GM21576 (cell line): ENCODE measurements around the gene KLK6.
"Not testable (repeated sequence)": the region's sequence is repeated elsewhere in the genome, so short reads cannot be mapped to it uniquely, and the experiment has no call there.

Experiments
- ATAC-seq: cut with Tn5 transposase; IDR thresholded peaks from one replicate; pipeline ENCODE4 v1.9.1; 2021; ENCODE audit warnings: mild to moderate bottlenecking, moderate library complexity; ENCODE audit not compliant: unreplicated experiment

Gene KLK6

DNA sequence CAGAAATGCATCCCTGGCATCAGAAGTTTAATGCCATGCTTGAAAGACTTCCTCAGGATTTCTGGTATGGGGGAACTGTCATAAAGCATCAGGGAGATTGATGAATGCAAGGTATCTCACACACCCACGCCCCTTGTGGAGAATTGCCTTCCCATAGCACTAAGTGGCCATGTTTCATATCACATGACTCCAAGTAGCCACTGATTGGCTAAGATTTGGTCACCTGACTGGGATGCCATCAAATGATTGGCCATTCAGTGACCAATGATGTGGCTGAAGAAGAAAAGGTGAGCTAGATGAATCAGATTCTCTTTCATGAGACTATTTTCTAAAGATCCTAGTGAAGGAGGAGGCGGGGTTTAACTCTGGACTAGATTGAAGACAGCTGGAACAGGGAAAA lies 24.7 kb upstream of the KLK6 start:
- no peak for ATAC-seq

DNA sequence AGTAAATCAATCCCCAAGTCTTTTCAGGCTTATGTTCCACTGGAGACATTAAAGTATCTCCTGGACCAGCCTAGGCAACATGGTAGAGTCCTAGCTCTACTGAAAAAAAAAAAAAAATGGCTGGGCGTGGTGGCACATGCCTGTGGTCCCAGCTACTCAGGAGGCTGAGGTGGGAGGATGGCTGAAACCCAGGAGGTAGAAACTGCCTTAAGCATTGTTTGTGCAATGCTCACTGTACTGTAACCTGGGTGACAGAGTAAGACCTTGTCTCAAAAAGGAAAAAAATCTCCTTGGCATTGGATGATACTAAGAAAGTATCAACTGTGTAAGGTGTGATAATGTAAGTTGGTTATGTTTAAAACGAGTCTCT lies 23.3 kb upstream of the KLK6 start:
- ATAC-seq: no peak

DNA sequence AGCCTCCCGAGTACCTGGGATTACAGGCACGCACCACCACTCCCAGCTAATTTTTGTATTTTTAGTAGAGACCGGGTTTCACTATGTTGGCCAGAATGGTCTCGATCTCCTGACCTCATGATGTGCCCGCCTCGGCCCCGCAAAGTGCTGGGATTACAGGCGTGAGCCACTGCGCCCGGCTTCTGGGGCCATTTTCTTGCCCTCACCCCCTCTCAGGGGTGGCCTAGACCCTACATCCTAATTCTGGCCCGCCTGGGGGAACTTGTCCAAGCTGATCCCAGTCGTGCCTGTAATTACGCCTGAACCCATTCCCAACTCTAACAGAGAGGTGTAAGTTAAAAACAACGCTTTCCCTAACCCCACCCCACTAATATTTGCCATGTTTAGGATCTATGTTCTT lies 15.0 kb upstream of the KLK6 start:
- not testable (repeated sequence) for ATAC-seq

DNA sequence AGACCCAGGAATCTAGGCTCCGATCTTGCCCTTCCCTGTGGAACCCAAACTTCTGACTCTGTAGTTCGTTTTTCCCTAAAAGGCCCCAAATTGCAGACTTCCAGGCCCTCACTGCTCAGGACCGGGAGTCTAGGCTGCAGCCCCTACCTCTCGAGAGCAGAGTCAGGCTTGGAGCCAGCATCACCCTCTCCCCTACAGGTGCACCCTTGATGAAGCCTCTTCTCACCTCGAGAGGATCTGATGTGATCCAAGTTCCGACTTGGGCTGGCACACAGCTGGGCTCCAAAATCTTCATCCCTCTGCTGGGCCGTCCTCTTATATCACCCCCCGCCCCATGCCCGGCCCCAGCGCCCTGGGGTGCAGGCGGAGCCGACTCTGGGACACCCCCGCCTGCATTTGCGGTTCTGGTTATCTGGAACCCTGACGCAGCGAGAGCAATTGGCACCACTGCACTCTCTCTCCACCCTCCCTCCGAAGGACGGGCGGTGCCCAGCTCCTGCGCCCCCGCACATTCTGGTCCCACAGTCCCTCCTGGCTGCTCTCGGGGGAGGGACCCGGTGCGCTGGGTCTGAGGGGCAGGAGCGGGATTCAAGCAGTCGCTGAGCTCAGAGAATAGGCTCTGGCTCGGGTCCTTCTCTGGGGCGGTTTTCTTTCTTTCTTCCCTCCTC lies 14.4 kb upstream of the KLK6 start, which contains the start of gene KLK7:
Gene KLK7, minus strand, starts transcription at position 293 of the 668 bp plus-strand sequence. CDS start 1,518 bp downstream, outside the sequence.
- no peak for ATAC-seq

DNA sequence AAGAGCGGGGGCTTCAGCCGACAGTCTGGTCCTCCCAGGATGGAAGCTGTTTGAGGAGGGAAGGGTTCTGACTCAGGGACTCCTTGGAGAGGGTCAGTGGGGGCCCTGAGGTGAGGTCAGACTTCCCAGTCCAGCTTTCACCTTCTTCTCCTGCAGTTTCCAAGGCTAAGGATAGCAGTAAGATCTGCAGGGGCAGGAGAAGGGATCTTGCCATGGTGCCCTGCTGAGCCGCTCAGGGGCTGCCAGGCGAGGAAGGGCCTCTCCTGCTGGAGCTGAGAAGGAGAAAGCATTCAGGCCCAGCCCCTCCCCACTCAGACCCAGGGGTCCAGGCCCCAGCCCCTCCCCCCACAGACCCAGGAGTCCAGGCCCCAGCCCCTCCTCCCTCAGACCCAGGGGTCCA lies 12.8 kb upstream of the KLK6 start:
- no peak for ATAC-seq

DNA sequence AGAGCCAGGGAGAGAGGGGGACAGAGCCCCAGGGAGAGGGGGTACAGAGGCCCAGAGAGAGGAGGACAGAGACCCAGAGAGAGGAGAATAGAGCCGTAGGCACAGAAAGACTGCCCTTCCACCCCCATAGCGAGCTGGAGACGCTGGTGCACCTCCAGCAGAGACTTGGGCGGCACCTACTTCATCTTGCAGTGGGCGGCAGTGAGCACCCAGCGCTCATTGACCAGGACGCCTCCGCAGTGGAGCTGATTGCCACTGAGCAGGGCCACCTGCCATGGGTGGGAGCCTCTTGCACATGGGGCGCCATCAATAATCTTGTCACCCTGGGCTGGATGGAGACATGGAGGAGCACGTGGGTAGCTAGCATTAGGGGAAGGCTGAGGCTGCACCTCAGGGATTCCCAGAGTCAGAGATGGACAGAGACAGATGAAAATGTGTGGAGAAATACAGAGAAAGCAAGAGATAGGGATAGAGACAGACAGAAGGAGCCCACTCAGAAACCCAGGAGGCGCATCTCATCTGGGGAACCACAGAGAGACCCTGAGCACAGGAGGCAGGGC lies 12.3 kb upstream of the KLK6 start:
- ATAC-seq: no peak

DNA sequence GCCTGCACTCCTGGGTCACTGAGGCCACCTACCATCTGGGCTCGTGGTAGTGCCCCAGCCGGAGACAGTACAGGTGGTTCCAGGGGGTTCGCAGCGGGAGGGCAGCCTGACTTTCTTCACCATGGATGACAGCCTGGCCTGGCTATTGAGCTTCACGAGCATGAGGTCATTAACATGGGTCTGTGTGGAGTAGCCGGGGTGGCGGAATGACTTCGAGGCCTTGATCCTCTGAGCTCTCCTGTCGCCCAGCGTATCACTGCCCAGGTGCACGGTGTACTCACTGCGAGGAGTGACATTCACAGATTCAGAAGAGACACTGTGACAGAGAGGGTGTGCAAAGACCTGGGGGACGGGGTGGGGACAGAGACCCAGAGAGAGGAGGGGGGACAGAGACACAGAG lies 10.8 kb upstream of the KLK6 start:
- no peak for ATAC-seq

DNA sequence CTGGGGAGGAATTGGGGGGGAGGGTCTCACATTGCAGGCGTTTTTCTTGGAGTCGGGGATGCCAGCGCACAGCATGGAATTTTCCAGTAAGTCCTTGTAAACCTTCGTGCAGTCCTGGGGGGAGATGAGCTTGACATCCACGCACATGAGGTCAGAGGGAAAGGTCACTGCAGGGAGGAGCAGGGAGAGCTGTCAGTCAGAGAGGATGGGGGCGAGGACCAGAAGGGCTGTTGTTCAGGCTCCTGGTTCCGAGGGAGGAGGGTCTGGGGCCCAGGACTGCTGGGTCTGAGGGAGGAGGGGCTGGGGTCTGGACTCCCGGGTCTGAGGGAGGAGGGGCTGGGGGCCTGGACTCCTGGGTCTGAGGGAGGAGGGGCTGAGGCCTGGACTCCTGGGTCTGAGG lies 10.4 kb upstream of the KLK6 start:
- no peak for ATAC-seq

DNA sequence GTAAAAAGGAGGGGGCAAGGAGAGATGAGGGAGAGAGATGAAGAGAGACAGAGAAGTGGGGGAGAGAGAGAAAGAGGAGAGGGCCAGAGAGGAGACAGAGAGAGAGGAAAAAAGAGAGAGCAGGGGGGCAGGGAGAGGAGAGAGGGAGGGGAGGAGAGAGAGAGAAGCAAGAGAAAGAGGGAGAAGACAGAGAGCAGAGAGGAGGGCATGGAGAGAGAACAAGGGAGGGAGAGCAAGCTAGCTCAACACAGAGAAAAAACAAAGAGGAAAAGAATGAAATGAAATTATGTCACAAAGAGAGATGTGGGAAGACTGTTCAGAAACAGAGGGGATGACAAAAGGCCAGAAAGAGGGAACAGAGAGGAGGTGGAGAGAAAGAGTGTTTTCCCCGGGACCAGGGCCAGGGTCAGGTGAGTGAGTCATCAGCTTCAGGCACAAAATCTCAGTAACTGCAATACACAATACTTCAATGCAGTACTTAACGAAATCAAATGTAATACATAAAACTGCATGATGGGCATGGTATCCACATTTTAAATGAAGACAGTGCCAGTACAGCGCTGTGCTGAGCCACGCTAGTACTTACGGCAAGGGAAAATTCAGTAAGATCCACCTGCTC lies 9.5 kb upstream of the KLK6 start:
- no peak for ATAC-seq

DNA sequence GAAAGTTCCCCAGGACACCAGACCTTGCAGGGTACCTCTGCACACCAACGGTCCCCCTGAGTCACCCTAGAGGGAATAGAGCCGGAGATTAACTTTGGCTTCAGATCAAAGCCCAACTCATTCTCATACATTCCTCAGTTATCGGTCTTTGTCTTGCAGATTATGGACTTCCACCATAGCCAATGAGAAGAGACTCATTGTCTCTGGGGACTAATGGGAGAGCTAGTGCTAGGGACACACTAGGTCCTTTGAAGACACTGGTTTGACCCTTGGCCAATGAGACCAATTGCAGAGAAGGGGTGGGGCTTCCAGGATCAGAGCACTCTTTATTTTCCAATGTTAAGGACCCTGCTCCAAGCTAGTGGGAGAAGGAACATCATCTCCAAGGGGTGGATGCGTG lies 8.2 kb upstream of the KLK6 start:
- no peak for ATAC-seq

DNA sequence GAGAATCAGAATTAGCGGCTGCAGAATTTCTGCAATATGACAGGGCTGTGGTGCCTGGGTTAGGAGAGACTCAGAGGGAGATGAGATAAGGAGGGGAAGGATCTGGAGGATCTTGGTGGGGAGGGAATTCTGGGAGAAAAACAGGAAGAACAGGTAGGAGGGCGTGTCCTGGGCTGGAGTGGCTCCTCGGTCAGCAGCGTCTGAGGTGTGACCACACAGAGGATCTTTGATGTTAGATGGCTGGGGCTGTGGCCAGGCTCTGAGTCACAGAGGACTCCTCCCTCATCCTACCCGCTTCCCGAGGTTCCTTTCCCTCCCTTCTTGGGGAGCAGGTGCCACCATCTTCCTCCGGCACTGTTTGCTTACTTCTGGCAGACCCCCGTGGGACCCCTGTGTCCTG lies 6.4 kb upstream of the KLK6 start:
- ATAC-seq: no peak

DNA sequence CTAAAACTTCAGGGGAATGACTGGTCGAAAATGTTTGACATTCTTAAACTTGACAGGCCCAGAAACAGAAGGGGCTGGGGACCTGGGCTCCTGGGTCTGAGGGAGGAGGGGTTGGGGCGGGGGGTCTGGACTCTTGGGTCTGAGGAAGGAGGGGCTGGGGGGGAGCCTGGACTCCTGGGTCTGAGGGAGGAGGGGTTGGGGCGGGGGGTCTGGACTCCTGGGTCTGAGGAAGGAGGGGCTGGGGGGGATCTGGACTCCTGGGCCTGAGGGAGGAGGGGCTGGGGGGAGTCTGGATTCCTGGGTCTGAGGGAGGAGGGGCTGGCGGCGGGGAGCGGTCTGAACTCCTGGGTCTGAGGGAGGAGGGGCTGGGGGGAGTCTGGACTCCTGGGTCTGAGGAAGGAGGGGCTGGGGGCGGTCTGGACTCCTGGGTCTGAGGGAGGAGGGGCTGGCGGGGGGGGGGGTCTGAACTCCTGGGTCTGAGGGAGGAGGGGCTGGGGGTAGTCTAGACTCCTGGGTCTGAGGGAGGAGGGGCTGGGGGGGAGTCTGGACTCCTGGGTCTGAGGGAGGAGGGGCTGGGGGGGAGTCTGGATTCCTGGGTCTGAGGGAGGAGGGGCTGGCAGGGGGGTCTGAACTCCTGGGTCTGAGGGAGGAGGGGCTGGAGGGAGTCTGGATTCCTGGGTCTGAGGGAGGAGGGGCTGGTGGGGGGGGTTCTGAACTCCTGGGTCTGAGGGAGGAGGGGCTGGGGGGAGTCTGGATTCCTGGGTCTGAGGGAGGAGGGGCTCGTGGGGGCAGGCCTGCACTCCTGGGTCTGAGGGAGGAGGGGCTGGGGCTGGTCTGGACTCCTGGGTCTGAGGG lies 5.5 kb upstream of the KLK6 start:
- ATAC-seq: no peak

DNA sequence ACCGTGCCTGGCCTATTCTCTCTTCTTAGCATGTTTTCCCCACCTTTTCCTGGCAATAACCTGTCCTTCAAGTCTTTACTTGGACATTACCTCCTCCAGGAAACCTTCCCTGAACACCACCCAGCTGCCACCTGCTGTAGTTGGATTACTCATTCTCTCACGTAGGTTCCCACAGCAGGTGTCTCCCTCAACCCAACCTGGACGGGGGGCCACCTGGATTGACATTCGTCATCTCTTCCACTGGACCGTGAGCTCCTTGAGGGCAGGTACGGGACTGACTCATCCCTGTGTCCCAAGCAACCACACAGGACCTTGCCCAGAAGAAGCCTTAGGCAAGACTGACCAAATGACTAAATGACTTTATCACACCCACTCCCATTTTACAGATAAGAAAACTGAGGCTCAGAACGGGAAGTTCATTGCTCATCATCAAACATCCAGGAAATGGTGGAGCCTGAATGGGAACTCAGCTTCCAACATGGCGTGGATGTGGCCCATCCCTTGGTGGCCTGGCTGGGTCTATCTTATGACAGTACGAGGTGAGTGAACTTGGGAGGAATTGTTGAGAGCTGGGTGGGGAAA lies 3.5 kb upstream of the KLK6 start:
- ATAC-seq: no peak

DNA sequence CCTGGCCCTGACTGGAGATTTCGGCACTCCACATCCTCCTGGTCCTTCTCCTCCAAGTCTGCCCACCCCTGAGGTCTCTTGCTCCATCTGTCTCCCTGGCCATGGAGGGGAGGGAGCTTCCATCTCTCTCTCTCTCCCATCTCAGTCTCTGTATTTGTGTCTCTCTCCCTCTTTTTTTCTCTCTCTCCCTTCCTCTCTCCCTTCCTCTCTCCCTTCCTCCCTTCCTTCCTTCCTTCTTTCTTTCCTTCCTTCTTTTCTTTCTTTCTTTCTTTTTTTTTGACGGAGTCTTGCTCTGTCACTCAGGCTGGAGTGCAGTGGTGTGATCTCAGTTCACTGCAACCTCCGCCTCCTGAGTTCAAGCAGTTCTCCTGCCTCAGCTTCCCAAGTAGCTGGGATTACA lies 419 bp upstream of the KLK6 start:
- ATAC-seq: not testable (repeated sequence)

DNA sequence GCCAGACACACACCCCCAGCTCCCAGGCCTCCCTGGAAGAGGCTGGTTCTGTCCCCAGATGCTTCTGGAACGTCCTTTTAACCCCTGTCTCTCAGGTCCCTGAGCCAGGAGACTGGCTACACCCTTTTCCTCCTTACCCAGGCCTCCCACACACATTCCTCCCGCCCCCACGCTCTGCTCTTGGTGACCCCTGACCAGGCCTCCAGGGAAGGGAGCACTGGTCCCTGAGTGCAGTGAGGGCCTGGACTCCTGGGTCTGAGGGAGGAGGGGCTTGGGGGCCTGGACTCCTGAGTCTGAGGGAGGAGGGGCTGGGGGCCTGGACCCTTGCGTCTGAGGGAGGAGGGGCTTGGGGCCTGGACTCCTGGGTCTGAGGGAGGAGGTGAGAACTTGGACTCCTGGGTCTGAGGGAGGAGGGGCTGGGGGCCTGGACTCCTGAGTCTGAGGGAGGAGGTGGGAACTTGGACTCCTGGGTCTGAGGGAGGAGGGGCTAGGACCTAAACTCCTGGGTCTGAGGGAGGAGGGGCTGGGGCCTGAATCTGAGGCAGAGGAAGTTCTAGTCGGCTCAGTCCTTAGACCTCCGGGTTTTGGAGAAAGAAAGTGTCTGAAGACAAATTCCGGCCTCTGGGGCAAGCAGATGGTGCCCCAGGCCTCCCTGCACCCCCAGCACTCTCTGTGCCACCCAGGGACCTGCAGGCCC lies 527 bp downstream of the KLK6 start:
- no peak for ATAC-seq

DNA sequence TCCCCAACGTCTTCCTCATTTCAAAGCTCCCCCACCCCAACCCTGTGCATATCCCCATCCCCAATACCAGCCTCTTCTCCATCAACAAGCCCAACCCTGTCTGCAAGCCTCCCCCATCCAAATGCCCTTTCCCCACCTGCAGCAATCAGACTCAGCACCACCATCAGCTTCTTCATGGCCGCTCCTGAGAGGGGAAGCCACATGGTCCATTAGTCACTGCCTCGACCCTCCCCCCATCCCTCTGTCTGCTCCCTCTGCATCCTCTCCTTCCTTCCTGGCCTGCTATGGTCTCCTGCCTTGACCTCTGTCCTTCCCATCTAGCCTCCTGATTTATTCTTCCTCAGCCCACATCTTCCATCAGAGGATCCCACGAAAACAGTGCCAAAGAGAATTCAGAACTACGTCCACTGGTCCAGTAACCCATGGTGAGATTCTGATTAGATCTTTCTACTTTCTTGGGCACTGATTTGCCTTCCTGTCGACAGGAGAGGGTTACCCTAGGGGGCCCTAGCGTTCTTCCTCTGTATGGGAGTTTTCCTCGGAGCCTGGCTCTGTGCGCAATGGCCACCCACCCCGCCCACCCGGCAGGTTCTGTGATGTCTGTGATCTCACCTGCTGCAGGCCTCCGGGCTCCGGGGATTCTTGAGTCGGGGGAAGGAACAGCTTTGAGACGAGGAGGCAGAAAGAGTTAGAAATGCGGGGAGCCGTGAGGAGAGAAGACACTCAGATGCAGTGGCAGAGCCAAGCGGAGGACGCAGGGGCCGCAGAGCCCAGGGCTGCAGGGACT lies 1.3 kb downstream of the KLK6 start:
- no peak for ATAC-seq

DNA sequence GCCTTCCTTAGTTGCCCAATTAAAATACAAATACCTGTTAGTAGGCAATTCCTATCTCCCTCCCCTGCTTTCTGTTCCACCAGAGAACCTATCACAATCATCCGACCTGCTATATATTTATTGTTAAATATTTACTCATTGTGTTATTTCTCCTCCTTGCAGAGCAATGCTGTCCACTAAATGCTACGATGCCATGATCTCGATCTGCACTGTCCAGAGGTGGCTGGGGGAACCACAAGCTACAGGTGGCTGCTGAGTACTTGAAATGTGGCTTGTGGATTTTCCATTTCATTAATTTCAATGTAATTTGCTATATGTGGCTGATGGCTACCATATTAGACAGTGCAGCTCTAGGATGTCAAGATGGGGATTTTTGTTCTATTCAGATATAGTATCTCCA lies 5.1 kb downstream of the KLK6 start:
- no peak for ATAC-seq

DNA sequence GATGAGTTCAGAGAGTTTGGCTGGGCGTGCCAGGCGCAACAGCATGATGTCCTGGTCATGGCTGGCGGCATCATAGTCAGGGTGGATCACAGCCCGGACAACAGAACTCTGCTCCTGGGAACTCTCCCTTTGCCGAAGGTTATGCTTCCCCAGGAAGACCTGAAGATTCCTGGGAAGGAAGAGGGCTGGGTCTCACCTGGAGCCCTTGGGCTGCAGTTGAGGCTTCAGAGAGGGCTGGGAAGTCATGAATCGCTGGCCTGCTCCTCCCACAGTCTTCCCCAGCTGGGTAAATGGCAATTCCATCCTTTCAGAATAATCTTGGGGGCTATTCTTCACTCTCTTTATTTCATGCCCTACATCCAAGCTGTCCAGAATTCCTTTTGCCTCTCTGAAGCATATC lies 6.0 kb downstream of the KLK6 start:
- no peak for ATAC-seq

DNA sequence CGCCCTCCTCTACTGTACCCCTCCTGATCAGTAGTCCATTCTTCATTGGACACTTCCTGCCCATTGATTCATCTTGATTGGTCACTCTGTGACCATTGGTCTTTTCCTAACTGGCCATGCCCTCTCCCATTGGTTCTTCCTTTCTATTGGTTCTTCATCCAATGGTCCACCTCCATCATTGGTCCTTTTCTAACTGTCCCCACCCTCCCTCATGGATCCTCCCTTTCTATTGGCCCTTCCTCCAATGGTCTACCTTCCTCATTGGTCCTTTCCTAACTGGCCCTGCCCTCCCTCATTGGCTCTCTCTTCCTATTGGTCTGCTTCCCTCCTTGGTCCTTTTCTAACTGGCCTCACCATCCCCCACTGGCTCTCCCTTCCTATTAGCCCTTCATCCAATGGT lies 7.1 kb downstream of the KLK6 start:
- ATAC-seq: no peak
